GM11168 (cell line): ENCODE measurements around the gene REV3L.
"Not testable (repeated sequence)": the region's sequence is repeated elsewhere in the genome, so short reads cannot be mapped to it uniquely, and the experiment has no call there.

ENCODE experiments used
- in situ Hi-C: fragments of 300-500 bp; cut with MboI; formaldehyde crosslinking; loops from one replicate; pipeline ENCODE4 v1.12.0; 2022; ENCODE audit warnings: low sequenced_read_pairs; ENCODE audit not compliant: unreplicated experiment

The REV3L gene, protein sequence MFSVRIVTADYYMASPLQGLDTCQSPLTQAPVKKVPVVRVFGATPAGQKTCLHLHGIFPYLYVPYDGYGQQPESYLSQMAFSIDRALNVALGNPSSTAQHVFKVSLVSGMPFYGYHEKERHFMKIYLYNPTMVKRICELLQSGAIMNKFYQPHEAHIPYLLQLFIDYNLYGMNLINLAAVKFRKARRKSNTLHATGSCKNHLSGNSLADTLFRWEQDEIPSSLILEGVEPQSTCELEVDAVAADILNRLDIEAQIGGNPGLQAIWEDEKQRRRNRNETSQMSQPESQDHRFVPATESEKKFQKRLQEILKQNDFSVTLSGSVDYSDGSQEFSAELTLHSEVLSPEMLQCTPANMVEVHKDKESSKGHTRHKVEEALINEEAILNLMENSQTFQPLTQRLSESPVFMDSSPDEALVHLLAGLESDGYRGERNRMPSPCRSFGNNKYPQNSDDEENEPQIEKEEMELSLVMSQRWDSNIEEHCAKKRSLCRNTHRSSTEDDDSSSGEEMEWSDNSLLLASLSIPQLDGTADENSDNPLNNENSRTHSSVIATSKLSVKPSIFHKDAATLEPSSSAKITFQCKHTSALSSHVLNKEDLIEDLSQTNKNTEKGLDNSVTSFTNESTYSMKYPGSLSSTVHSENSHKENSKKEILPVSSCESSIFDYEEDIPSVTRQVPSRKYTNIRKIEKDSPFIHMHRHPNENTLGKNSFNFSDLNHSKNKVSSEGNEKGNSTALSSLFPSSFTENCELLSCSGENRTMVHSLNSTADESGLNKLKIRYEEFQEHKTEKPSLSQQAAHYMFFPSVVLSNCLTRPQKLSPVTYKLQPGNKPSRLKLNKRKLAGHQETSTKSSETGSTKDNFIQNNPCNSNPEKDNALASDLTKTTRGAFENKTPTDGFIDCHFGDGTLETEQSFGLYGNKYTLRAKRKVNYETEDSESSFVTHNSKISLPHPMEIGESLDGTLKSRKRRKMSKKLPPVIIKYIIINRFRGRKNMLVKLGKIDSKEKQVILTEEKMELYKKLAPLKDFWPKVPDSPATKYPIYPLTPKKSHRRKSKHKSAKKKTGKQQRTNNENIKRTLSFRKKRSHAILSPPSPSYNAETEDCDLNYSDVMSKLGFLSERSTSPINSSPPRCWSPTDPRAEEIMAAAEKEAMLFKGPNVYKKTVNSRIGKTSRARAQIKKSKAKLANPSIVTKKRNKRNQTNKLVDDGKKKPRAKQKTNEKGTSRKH (N-terminal part only)

DNA sequence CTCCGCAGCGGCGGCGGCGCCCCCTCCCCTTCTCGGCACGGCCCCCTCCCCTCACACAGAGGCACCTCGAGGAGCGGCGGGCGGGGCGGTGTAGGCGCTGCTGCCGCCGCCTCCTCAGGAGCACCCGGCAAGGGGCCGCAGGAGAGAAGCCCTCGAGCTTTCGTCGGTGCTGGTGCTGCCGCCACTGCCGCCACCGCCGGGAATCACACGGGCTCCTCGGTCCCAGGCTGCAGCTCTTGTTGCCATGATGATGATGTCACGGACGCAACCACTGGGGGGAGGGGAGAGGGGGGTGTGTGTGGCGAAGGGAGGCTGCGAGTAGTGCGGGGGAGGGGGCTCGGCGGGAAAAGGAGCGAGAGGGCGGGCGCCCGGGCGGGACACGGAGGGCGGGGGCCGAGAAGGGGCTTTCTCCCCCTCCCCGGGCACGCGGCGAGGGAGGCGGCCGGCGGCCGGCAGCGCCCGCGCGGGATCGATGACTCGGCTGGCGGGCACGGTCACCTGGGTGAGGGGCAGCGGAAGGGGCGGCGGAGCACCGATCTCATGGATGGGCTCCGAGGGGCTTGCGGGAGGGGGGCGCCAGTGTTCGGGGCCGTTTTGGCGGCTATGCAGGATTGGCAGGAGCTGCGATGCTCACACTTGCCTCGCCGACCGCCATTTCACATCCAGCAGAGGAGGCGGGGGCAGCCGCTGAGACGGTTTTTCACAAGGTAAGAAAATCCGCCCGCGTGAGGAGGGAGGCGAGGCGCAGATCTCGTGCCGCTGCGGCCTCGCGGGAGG, at the start of gene REV3L:
TSS of gene REV3L (minus strand) at position 260 of the 777 bp plus-strand sequence. CDS start 330 bp downstream, outside the sequence.
- in situ Hi-C loops = no loop called here

DNA sequence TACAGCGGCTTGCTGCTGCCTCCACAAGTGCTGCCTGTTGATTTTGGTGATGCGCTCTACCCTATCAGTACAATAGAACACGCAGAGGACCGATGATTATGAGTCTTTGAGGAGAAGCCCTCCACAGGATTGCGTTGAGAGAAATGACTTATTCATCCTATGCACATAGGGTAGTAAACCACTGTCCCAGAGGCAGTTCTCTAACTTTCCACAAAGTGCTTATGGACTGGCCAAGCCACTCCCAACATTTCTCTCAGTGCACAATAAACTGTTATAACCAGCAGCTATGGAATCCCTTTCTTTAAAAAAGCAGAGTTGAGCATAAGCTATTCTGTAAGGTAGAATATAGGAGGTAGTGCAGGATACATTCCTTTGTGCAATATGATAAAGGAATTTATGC, 48.2 kb upstream of the REV3L start:
- in situ Hi-C loops = no loop called here

DNA sequence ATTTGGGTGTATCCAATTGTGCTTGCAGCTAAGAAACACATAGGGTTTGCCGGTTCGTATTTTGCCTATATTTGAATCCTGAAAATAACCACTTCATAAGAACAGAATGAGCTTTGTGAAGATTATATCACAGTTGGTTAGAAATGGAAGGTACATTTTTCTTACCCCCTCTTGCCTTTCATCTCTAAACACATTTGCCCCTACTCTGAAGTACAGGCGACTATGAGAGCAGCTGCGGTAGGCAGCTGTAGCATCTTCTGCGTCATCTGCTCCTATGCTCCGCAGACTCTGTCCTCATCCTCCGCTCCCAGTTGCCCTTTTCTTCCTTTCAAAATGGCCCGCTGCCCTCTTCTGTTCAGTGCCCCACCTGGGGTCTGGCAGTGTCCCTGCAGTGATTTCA, 47.6 kb upstream of the REV3L start:
- in situ Hi-C loops = no loop called here

DNA sequence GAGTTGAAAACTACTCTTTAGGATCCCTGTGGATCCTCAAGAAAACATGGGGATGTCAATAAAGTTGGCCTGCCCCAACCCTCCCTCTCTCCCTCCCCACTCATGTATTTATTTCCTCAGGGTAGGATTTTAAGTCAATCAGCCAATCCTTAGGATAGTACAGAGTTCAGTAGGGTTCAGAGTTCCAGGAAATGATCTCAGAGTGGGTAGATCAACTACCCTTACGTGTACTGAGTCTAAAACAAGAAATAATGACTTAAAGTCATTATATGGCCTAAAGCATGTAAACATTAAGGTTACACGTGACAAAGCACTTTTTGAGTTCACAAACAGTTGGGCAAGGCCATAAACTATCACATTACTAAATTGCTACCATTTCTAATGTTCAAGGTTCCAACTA, 47.2 kb upstream of the REV3L start:
- in situ Hi-C loops = no loop called here

DNA sequence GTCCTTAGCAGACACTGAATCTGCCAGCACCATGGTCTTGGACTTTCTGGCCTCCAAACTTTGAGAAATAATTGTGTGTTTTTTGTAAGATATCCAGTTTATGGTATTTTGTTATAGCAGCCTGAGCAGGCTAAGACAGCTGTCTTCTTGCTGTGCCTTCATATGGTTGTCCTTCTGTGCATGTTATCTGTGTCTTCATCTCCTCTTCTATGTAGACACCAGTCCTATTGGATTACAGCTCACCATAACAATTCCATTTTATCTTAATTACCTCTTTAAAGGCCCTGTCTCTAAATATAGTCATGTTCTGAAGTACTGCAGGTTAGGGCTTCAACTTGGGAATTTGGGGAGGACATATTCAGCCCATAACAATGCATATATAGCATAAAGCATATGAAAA, 44.3 kb upstream of the REV3L start:
- in situ Hi-C loops = no loop called here

DNA sequence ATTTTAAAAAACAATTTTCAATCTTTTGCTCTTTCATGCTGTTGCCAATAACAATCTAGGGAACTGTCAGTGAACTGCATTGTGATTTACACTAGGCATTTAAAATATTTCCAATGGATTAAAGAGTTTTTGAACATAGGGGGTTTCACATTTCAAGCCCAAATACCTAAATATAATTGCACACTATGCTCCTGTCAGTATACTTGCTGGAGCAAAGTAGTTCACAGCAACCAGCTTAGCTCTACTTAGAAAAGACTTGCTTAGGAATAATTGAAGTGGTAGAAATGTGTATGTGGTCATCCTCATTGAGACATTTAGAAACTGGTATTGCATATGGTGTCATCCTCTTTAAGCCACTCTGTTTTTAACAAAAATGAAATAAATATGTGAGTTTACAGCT, 41.7 kb upstream of the REV3L start:
- in situ Hi-C loops = no loop called here

DNA sequence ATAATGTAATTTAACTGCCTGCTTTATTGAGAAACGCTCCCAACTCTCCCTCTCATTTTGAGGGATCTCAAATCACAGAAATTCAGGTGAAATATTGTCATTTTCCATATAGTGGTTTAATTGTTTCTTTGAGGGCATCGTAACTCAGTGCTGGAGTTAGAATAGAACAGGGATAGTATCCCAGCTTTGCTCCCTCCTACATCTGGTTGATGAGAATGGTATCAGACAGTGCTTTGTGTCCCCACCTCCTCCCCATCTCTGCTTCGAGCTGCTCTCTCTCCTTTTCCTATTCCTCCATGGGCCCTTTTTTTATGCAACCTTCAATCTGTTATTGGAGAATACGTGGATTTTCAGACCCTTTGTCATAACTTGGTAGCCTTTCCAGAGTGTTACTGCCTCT, 41.2 kb upstream of the REV3L start:
- in situ Hi-C loops = no loop called here

DNA sequence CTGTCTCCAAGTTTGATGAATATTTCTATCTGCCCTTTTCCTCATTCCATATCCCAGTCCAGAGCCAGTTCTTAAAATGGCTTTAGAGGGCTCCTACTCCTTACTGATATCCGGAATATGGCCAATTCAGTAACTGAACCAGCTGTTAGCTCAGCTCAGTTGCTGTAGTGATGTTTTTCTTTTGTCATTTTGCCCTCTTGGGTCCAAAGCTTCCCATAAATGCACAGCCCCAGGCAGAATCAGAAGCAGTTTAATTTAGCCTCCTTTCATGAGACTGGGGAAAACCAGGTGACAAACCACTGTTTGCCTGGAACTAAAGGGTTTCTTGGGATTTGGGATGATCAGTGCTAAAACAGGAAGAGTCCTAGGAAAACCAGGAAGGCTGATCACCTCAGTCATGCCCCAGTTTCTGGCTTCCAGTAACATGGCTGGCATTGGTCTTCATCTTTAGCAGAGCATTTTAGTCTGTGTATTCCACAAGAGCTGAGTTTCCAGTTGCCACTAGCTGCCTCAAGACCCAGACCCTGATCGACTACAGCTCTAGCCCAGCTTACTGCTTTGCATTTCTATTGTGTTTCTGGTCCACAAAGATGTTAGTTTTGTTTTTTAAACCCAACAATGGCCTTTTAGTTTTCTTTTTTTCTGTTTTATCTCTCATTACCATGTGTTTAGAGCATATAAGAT, 40.6 kb upstream of the REV3L start:
- in situ Hi-C loops = no loop called here

DNA sequence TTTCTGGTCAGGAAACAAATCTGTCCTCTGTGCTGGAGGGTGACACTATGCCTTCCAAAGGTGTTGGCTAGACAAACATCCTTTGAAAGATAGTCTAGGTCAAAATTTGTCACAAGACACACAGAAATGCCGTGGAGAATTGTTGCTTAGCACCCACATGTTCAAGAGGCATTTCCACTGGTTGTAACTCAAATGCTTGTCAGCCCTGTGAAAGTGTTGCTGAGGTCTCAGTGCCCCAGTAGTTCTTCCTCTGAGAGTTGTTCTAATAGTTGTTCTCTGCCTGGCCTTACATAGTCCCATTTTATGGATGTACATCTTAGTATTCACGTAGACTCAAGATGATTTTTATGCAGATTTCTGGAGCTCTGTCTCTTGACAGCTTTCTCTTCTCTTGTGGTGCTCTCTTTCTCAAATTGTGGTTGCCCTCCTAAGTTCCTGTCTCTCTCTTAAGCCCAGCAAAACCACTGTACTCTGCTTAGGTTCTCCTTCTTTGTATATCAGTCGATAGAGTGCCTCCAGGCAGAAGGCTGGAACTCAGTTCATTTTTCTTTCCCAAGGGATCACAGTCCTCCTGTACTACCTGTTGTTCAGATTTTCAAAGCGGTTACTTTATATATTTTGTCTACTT, 39.5 kb upstream of the REV3L start:
- in situ Hi-C loops = no loop called here

DNA sequence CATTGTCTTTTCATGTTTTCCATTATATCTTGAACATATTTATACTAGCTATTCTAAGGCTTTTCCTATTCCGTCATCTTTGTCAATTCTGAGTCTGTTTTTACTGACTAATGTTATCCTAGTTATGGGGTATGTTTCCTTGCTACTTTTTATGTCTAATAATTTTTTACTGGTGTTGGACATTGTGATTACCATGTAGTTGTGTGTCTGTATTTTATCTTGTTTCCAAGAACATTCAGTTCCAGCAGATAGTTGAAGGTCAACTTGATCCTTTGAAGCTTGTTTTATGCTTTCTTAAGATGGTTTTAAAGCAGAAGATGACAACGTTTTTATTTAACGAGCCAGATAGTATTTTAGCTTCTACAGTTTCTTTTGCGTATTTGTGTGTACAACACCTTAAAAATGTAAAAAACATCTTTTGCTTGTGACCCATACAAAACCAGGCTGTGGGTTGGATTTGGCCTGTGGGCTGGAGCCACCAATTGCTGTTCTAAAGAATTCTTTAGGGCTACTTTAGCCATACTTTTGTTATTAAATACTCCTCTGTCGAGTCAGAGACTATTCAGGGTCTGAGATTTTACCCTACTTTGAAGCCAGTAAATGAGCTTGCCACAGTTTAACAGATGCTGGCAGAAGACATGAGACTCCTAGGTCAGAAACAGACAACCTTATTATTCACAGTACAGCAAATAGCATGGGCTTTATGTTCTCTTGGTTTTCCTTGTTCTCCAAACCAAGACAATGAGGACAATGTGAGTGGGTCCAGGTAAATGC, 38.7 kb upstream of the REV3L start:
- in situ Hi-C loops = no loop called here

DNA sequence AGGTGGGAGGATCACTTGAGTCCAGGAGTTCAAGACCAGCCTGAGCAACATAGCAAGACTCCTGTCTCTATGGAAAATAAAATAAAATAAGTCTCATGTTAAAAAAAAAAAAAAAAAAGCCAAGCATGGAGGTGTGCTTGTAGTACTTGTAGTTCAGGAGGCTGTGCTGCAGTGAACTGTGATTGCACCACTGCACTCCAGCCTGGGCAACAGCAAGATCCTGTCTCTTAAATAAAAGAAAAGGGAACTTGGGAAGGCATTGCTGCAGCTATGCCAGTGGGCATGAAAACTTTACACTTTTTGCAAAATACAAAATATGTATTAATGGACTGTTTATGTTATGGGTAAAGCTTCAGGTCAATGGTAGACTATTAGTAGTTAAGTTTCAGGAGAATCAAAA, 37.5 kb upstream of the REV3L start:
- in situ Hi-C loops = no loop called here

DNA sequence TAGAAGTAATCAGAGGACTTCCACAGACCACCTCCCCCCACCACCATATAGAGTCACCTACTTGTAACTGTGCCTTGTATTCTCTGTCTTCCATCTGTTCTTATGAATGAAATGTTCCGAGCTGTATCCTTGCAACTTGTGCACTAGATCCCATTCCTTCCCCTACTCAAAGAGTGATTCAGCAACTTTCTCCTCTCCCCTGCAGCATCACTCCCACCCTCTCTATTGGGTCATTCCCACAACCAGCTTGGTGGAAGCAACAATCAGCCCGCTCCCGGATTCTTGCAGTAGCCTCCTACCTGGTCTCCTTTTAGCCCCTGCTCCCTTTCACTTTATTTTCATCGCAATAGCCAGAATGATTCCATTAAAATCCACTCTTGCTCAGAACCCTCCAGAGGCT, 34.9 kb upstream of the REV3L start:
- in situ Hi-C loops = no loop called here

DNA sequence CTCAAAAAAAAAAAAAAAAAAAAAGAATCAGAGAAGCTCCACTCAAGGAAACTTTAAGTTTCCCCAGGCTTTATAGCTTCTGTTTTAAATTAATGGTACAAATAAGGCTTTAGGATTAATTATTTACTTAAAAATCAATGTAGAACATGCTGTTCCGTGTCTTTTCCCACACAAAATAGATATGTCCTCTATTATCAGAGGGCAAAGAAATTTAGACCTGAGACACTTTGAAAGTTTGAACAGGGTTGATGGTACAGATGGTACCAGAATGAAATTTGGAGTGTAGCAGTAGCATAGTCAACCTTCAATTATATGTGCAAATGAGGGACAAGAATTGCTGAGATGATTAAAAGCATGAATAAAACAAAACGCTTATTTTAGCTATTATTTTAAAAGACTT, 32.2 kb upstream of the REV3L start:
- in situ Hi-C loops = no loop called here

DNA sequence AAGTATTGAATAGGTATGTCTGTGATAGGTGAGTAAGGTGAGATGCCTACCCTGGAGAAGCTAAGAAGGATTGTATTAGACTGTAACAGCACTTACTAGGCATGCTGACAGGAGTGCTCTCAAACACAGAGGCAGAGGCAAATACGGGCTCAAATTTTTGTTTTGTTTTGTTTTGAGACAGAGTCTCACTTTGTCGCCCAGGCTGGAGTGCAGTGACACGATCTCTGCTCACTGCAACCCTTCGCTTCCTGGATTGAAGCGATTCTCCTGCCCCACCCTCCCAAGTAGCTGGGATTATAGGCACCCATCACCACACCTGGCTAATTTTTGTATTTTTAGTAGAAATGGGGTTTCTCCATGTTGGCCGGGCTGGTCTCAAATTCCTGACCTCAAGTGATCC, 31.5 kb upstream of the REV3L start:
- in situ Hi-C loops = not testable (repeated sequence)

DNA sequence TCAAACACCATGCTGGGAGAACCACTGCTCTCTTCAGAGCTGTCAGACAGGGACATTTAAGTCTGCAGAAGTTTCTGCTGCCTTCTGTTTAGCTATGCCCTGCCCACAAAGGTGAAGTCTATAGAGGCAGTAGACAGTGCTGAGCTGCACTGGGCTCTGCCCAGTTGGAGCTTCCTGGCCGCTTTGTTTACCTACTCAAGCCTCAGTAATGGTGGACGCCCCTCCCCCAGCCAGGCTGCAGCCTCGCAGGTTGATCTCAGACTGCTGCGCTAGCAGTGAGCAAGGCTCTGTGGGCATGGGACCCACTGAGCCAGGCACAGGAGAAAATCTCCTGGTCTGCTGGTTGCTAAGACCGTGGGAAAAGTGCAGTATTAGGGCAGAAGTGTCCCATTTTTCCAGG, 24.2 kb upstream of the REV3L start:
- in situ Hi-C loops = not testable (repeated sequence)

DNA sequence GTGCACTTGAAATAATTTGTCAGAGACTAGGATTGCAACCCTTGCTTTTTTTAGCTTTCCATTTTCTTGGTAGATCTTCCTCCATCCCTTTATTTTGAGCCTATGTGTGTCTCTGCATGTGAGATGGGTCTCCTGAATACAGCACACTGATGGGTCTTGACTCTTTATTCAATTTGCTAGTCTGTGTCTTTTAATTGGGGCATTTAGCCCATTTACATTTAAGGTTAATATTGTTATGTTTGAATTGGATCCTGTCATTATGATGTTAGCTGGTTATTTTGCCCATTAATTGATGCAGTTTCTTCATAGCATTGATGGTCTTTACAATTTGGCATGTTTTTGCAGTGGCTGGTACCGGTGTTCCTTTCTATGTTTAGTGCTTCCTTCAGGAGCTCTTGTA, 22.5 kb upstream of the REV3L start:
- in situ Hi-C loops = not testable (repeated sequence)

DNA sequence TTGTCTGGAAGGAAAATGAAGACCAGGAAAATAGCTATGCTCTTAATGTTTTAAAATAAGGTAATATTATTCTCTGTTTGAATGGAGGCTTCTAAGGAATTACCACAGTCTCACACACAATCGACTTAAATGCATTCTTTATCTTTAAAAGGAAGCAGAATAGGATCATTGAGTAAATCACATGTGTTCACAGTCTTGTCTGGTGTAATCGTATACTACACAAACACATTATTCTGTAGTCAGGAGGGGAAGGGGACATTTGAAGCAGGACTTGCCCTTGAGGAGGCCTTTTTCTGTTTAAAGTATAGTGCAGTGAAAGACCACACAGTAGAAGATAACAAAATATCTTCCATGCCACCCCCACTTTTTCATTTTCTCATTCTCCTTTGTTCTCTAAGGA, 20.6 kb upstream of the REV3L start:
- in situ Hi-C loops = no loop called here

DNA sequence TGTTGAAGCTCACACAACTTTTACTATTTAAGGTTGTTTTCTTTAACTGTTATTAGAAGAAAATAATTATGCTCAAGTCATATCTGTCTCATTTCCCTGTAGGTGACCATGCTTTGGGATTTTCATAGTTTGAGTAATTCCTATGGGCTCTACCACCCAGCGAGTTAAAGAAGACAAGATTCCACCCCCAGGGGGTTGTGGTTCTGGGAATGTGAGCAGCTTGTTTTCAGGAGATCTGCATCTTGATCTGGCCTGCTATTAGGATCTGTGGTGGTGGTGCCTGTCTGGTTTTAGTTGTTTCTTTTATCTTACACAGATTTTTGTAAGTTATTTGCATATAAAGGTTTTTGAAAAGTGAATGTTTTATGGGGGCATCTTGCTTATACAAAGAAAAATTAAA, 20.2 kb upstream of the REV3L start:
- in situ Hi-C loops = no loop called here
